ENCODE data around the gene SLCO3A1.

GRCh38 chr15:91929509-91929908 is 76.0 kb downstream of the SLCO3A1 start:
- TF ChIP-seq CTCF (conservative IDR thresholded peaks at IDR 0.05; ENCODE audit: low read length) (no peak), EZH2phosphoT487 (IDR thresholded peaks at IDR 0.05; ENCODE audit: borderline replicate concordance) (no peak)

Measured in Loucy (cell line).